Measurements from ENCODE around the gene PIK3IP1.

Gene PIK3IP1

DNA sequence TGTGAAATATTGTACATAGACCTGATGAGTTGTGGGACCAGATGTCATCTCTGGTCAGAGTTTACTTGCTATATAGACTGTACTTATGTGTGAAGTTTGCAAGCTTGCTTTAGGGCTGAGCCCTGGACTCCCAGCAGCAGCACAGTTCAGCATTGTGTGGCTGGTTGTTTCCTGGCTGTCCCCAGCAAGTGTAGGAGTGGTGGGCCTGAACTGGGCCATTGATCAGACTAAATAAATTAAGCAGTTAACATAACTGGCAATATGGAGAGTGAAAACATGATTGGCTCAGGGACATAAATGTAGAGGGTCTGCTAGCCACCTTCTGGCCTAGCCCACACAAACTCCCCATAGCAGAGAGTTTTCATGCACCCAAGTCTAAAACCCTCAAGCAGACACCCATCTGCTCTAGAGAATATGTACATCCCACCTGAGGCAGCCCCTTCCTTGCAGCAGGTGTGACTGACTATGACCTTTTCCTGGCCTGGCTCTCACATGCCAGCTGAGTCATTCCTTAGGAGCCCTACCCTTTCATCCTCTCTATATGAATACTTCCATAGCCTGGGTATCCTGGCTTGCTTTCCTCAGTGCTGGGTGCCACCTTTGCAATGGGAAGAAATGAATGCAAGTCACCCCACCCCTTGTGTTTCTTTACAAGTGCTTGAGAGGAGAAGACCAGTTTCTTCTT is 12.3 kb downstream of the PIK3IP1 start:
- DNase-seq (ENCODE audit: low read depth in 1 of 2, low spot score in 1 of 2), result no peak

DNA sequence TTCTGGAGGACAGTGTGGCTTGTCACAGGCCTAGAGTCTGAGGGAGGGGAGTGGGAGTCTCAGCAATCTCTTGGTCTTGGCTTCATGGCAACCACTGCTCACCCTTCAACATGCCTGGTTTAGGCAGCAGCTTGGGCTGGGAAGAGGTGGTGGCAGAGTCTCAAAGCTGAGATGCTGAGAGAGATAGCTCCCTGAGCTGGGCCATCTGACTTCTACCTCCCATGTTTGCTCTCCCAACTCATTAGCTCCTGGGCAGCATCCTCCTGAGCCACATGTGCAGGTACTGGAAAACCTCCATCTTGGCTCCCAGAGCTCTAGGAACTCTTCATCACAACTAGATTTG is 13.0 kb downstream of the PIK3IP1 start:
- no peak for DNase-seq (ENCODE audit: low read depth in 1 of 2, low spot score in 1 of 2)

- no peak for DNase-seq (ENCODE audit: low read depth in 1 of 2, low spot score in 1 of 2)
Measured at GRCh38 chr22:31278626-31279326, 13.5 kb downstream of the PIK3IP1 start.

- no peak for DNase-seq (ENCODE audit: low read depth in 1 of 2, low spot score in 1 of 2)
Measured at GRCh38 chr22:31278151-31278621, 14.1 kb downstream of the PIK3IP1 start.

DNA sequence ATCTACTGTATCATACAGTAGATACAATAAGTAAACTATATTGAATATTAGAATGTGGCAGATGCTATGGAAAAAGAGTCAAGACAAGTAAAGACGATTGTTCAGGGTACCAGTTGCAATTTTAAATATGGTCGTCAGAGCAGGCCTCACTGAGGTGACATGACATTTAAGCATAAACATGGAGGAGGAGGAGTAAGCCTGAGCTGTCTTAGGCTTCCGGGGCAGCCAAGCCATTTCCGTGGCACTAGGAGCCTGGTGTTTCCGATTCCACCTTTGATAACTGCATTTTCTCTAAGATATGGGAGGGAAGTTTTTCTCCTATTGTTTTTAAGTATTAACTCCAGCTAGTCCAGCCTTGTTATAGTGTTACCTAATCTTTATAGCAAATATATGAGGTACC is 14.5 kb downstream of the PIK3IP1 start:
- no peak for DNase-seq (ENCODE audit: low read depth in 1 of 2, low spot score in 1 of 2)

DNA sequence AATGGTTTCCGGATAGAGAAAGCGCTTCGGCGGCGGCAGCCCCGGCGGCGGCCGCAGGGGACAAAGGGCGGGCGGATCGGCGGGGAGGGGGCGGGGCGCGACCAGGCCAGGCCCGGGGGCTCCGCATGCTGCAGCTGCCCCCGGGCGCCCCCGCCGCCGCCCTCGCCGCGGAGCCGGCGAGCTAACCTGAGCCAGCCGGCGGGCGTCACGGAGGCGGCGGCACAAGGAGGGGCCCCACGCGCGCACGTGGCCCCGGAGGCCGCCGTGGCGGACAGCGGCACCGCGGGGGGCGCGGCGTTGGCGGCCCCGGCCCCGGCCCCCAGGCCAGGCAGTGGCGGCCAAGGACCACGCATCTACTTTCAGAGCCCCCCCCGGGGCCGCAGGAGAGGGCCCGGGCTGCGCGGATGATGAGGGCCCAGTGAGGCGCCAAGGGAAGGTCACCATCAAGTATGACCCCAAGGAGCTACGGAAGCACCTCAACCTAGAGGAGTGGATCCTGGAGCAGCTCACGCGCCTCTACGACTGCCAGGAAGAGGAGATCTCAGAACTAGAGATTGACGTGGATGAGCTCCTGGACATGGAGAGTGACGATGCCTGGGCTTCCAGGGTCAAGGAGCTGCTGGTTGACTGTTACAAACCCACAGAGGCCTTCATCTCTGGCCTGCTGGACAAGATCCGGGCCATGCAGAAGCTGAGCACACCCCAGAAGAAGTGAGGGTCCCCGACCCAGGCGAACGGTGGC is 15.7 kb downstream of the PIK3IP1 start:
- DNase-seq (ENCODE audit: low read depth in 1 of 2, low spot score in 1 of 2), result no peak

GRCh38 chr22:31275576-31275975 is 16.7 kb downstream of the PIK3IP1 start:
- DNase-seq (ENCODE audit: low read depth in 1 of 2, low spot score in 1 of 2), result no peak

DNA sequence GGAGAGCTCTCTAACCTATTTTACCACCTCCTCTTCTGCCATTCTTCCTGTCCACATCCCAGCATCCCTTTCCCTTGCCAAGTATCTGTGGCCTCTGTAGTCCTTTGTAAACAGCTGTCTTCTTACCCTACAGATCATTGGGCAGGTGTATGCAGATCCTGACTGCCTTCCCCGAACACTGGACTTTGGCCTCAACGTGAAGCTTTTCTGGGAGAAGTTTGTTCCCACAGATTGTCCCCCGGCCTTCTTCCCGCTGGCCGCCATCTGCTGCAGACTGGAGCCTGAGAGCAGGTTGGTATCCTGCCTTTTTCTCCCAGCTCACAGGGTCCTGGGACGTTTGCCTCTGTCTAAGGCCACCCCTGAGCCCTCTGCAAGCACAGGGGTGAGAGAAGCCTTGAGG is 17.3 kb downstream of the PIK3IP1 start:
- DNase-seq (ENCODE audit: low read depth in 1 of 2, low spot score in 1 of 2), result no peak

DNA sequence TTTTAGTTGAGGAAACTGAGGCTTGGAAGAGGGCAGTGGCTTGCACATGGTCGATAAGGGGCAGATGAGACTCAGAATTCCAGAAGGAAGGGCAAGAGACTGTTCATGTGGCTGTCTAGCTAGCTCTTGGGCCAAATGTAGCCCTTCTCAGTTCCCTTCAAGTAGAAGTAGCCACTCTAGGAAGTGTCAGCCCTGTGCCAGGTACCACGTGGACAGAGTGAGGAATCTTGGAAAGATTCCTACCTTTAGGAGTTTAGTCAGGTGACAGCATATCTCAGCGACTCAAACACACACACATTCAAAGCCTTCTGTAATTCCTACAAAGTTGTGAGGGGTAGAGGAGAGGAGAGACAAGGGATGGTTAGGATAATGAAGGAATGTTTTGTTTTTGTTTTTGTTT is 18.3 kb downstream of the PIK3IP1 start:
- DNase-seq (ENCODE audit: low read depth in 1 of 2, low spot score in 1 of 2), result no peak

DNA sequence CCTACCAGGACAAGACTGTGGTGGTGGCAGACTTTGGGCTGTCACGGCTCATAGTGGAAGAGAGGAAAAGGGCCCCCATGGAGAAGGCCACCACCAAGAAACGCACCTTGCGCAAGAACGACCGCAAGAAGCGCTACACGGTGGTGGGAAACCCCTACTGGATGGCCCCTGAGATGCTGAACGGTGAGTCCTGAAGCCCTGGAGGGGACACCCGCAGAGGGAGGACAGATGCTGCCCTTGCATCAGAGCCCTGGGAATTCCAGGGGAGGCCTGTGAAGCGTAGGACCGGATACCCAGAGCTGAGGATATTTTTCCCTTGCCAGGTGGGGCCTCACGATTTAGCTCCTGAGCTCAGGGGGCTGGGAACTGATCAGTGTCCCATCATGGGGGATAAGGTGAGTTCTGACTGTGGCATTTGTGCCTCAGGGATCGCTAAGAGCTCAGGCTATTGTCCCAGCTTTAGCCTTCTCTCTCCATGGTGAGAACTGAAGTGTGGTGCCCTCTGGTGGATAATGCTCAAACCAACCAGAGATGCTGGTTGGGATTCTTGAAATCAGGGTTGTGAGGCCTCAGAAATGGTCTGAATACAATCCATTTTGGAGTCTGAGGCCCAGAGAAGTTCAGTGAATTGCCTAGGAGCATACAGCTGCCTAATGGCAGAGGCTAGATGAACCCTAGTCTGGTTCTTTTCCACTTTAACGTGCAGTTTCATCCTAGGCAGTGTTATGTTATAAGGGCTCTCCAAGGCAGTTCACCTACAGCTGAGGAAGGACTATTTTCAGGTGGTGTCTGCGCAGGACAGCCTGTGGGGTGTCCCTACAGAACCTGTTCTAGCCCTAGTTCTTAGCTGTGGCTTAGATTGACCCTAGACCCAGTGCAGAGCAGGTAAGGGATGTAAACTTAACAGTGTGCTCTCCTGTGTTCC is 19.5 kb downstream of the PIK3IP1 start:
- DNase-seq (ENCODE audit: low read depth in 1 of 2, low spot score in 1 of 2), result no peak

DNA sequence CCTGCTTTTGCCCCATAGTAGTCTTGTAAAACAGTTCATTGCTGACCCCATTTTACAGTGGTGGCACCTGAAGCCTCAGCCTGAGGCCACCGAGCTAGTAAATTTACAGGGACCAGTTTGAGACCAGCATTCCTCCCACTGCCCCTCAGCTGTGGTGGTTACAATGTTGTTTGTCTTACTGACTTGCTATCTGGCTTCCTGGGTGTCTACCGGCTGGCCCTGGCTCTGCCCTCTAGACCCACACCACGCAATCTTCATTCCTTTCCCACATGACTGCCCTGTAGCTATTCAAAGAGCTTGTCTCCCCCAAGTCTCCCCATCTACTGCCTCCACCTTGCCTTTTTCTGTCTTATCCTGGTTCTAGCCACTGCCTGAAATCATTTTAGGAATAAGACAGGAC is 20.8 kb downstream of the PIK3IP1 start:
- no peak for DNase-seq (ENCODE audit: low read depth in 1 of 2, low spot score in 1 of 2)

- no peak for DNase-seq (ENCODE audit: low read depth in 1 of 2, low spot score in 1 of 2)
Measured at GRCh38 chr22:31271026-31271425, 21.3 kb downstream of the PIK3IP1 start.

- DNase-seq (ENCODE audit: low read depth in 1 of 2, low spot score in 1 of 2), result no peak
Measured at GRCh38 chr22:31269892-31270579, 22.3 kb downstream of the PIK3IP1 start.

- DNase-seq (ENCODE audit: low read depth in 1 of 2, low spot score in 1 of 2), result no peak
Measured at GRCh38 chr22:31268281-31268680, 24.0 kb downstream of the PIK3IP1 start.

DNA sequence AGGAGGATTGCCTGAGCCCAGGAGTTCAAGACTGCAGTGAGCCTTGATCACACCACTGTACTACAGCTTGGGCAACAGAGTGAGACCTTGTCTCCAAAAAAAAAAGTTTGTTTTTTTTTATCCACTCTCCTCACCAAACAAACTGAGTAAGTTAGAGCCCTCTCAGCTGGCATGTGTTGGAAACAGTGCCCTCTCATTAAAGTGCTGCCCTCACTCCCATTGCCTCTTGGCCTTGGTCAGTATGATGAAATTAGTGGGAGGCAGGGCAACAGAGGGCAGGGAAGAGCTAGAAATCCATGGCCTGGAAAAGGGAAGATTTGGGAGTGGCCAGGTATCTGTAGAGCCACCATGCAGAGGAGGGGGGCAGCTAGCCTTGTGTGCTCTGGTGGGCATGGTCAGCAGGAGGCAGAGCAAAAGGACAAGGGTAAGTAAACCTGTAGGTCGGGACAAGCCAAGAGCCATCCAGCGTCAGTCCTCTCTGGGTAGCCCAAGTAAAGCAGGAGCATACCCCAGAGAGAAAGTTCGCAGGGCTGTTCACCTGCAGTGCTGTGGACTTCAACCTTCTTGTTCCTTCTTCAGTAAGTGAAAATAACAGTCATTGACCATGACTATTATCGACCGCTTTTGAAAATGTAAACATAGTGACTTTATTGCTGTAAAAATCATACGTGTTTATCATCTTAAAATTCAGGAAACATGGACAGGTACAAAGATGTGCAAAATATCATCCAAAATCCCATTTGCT is 28.2 kb downstream of the PIK3IP1 start:
- no peak for DNase-seq (ENCODE audit: low read depth in 1 of 2, low spot score in 1 of 2)

GRCh38 chr22:31262312-31263133 is 29.8 kb downstream of the PIK3IP1 start:
- DNase-seq (ENCODE audit: low read depth in 1 of 2, low spot score in 1 of 2), result no peak

GRCh38 chr22:31260474-31260856 is 31.8 kb downstream of the PIK3IP1 start:
- no peak for DNase-seq (ENCODE audit: low read depth in 1 of 2, low spot score in 1 of 2)

GRCh38 chr22:31259798-31260473 is 32.4 kb downstream of the PIK3IP1 start:
- DNase-seq (ENCODE audit: low read depth in 1 of 2, low spot score in 1 of 2), result no peak

All from activated T-helper 1 cell treated with anti-CD3 and anti-CD28 coated beads, Interleukin-2, amount 50 U/mL, for 16 hours (primary cell).